ENCODE results near the gene HSPB1. TPM values are rescaled to one million over a fixed set of nuclear protein-coding genes. Genes with fewer than 3 reads are reported as not detected.
"Not testable (repeated sequence)": the region's sequence is repeated elsewhere in the genome, so short reads cannot be mapped to it uniquely, and the experiment has no call there.

HSPB1 gene
- polyA plus RNA-seq, 1 donor: 204 TPM

DNA sequence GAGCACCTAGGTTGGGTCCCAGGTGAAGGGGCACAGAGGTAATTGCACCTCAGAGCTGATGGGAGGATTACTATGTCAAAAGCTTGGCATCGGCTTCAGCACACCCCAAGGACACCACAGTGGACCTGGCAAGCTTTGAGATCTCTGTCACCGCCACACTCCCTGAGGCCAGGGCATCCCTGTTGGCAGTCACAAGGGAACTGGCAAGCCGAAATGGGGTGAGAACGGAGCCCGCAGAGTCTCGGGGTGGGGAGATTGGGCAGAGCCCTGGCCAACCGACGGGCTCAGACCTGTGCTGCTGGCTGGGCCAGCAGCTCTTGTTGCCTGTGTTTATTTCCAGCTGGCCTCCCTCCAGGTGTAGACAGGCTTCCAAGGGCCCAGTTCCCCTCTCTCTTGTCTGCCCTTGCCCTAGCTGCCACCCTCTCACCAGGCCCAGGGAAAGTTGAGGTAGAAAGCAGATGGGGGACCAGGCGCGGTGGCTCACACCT is 2.5 kb downstream of the HSPB1 start:
- Histone ChIP-seq H3K4me3 (ENCODE audit: low read length) (no peak overlapping the region), H3K27ac (ENCODE audit: low read length) (no peak overlapping the region), H3K9me3 (ENCODE audit: control insufficient read depth, low read depth, low read length) (peaks cover 2% of the 10 kb centered on the region), H3K27me3 (ENCODE audit: control insufficient read depth, insufficient read depth, low read length) (peaks cover 7% of the 10 kb centered on the region), H3K4me1 (ENCODE audit: control insufficient read depth, insufficient read depth, low read length) (peaks cover 9% of the 10 kb centered on the region), H3K36me3 (ENCODE audit: control insufficient read depth, insufficient read depth, low read length) (peaks cover 6% of the 10 kb centered on the region)
- WGBS (ENCODE audit: insufficient coverage, low lambda C conversion rate): no CpG with 5 or more reads among the region's 10 CpGs
- no peak for DNase-seq

DNA sequence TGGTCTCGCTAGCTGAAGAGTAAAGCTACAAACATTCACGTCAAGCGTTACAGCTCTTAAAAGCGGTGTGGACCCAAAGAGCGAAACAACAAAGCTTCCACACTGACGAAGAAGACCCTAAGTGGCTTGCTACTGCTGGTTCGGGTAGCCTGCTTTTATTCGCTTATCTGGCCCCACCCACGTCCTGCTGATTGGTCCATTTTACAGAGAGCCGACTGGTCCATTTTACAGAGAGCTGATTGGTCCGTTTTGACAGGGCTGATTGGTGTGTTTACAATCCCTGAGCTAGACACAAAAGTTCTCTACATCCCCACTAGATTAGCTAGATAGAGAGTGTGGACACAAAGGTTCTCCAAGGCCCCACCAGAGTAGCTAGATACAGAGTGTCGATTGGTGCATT is 6.4 kb downstream of the HSPB1 start:
- H3K27me3 ChIP-seq (ENCODE audit: control insufficient read depth, insufficient read depth, low read length); H3K4me3 ChIP-seq (ENCODE audit: low read length); H3K27ac ChIP-seq (ENCODE audit: low read length); DNase-seq; H3K9me3 ChIP-seq (ENCODE audit: control insufficient read depth, low read depth, low read length); H3K4me1 ChIP-seq (ENCODE audit: control insufficient read depth, insufficient read depth, low read length); H3K36me3 ChIP-seq (ENCODE audit: control insufficient read depth, insufficient read depth, low read length): not testable (repeated sequence)
- WGBS (ENCODE audit: insufficient coverage, low lambda C conversion rate): no CpG with 5 or more reads among the region's 12 CpGs

DNA sequence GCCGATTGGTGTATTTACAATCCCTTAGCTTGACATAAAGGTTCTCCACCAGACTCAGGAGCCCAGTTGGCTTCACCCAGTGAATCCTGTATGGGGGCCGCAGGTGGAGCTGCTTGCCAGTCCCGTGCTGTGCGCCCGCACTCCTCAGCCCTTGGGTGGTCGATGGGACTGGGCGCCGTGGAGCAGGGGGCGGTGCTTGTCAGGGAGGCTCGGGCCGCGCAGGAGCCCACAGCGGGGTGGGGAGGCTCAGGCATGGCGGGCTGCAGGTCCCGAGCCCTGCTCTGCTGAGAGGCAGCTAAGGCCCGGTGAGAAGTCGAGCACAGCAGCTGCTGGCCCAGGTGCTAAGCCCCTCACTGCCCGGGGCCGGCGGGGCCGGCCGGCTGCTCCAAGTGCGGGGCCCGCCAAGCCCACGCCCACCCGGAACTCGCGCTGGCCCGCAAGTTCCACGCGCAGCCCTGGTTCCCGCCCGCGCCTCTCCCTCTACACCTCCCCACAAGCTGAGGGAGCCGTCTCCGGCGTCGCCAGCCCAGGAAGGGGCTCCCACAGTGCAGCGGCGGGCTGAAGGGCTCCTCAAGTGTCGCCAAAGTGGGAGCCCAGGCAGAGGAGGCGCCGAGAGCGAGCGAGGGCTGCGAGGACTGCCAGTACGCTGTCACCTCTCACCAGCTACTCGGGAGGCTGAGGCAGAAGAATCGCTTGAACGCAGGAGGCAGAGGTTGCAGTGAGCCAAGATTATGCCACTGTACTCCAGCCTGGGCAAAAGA is 7.0 kb downstream of the HSPB1 start:
- not testable (repeated sequence) for H3K27ac ChIP-seq (ENCODE audit: low read length); DNase-seq; H3K4me3 ChIP-seq (ENCODE audit: low read length); H3K27me3 ChIP-seq (ENCODE audit: control insufficient read depth, insufficient read depth, low read length); H3K9me3 ChIP-seq (ENCODE audit: control insufficient read depth, low read depth, low read length); H3K36me3 ChIP-seq (ENCODE audit: control insufficient read depth, insufficient read depth, low read length); H3K4me1 ChIP-seq (ENCODE audit: control insufficient read depth, insufficient read depth, low read length)
- WGBS (ENCODE audit: insufficient coverage, low lambda C conversion rate): no CpG with 5 or more reads among the region's 50 CpGs

DNA sequence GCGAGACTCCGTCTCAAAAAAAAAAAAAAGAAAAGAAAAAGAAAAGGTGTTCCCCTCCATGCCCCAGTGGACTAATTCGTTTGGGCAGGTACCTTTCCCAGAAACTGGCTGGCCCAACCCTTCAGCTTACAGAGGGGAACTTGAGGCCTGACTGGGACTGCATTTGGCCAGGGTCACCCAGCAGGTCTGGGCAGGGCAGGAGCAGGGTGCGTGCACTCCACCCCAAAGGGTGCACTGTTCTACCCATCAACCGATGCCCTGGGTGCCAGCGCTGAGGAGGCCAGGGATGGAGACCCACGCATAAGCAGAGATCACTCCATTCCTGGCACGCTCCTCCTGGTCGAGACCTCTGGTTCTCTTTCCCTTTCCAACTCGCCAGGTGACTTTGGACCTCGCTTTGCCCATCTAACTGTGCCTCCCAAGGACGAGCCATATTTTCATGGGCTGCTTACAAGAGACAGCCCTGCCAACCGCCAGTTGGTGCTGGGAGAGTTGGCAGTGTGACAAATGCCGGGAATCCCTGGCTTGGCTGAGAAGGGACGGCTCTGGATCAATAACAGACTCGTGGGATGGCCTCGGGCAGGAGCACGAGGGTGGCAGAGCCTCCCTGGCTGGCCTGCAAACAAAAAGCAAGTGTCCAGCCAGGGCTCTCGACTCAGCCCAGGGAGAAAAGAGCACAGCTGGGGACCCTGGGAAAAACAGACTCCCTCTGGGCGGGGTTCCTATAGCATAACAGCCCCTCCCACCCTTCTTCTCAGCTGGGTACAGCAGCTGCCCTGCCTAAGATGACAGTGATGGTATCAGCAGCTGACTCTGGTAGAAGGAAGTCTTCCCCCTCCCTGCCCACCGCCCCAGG is 7.9 kb downstream of the HSPB1 start:
- no CpG with 5 or more reads among the region's 21 CpGs for WGBS (ENCODE audit: insufficient coverage, low lambda C conversion rate)
- Histone ChIP-seq H3K27ac (ENCODE audit: low read length) (no peak overlapping the region), H3K27me3 (ENCODE audit: control insufficient read depth, insufficient read depth, low read length) (no peaks in the 10 kb centered on the region), H3K4me3 (ENCODE audit: low read length) (no peak overlapping the region), H3K9me3 (ENCODE audit: control insufficient read depth, low read depth, low read length) (no peaks in the 10 kb centered on the region), H3K4me1 (ENCODE audit: control insufficient read depth, insufficient read depth, low read length) (no peaks in the 10 kb centered on the region), H3K36me3 (ENCODE audit: control insufficient read depth, insufficient read depth, low read length) (no peaks in the 10 kb centered on the region)
- no peak for DNase-seq

DNA sequence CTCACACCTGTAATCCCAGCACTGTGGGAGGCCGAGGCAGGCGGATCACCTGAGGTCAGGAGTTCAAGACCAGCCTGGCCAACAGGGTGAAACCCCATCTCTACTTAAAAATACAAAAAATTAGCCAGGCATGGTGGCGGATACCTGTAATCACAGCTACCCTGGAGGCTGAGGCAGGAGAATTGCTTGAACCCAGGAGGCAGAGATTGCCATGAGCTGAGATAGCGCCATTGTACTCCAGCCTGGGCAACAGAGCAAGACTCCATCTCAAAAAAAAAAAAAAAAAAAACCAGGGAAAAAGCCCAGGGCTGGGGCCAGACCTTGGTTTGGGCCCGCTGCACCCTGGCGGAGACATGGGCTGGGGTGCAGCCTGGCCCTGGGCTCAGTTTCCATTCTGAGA is 9.4 kb downstream of the HSPB1 start:
- not testable (repeated sequence) for H3K36me3 ChIP-seq (ENCODE audit: control insufficient read depth, insufficient read depth, low read length); H3K9me3 ChIP-seq (ENCODE audit: control insufficient read depth, low read depth, low read length); H3K27ac ChIP-seq (ENCODE audit: low read length); H3K4me3 ChIP-seq (ENCODE audit: low read length); DNase-seq; H3K27me3 ChIP-seq (ENCODE audit: control insufficient read depth, insufficient read depth, low read length); H3K4me1 ChIP-seq (ENCODE audit: control insufficient read depth, insufficient read depth, low read length)
- WGBS (ENCODE audit: insufficient coverage, low lambda C conversion rate): no CpG with 5 or more reads among the region's 6 CpGs

DNA sequence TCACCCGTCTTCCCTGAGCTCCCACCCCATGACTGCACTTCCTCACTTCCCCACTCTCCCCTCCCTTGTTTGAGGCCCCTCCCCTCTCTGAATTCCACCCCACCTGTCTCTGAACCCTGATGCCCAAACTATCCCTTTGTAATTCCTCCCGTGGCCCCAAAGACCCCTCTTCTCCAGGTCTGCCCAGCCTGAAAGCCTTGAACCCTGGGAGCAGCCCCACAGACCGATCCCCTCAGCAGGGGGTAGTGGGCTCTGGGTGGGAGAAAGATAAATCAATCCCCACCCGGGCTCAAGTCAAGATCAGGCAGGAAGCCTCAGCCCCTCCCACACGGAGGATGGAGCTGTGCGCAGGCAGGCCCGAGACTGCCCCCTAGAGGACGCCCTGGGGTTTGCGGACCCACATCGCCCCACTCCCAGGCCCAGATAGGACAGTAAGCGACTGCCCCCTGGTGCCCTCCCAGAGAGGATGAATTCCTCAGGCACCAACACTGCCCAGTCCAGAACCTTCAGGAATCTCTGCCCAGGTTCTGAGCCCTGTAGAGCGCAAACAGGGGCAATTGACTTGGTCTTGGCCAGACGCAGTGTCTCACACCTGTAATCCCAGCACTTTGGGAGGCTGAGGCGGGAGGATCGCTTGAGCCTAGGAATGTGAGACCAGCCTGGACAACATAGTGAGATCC is 11.7 kb downstream of the HSPB1 start:
- Histone ChIP-seq H3K4me3 (ENCODE audit: low read length) (no peak overlapping the region), H3K36me3 (ENCODE audit: control insufficient read depth, insufficient read depth, low read length) (no peaks in the 10 kb centered on the region), H3K27me3 (ENCODE audit: control insufficient read depth, insufficient read depth, low read length) (no peaks in the 10 kb centered on the region), H3K27ac (ENCODE audit: low read length) (no peak overlapping the region), H3K4me1 (ENCODE audit: control insufficient read depth, insufficient read depth, low read length) (peaks cover 7% of the 10 kb centered on the region), H3K9me3 (ENCODE audit: control insufficient read depth, low read depth, low read length) (no peaks in the 10 kb centered on the region)
- no CpG with 5 or more reads among the region's 15 CpGs for WGBS (ENCODE audit: insufficient coverage, low lambda C conversion rate)
- peak; percentile 86 to 93 for DNase-seq

DNA sequence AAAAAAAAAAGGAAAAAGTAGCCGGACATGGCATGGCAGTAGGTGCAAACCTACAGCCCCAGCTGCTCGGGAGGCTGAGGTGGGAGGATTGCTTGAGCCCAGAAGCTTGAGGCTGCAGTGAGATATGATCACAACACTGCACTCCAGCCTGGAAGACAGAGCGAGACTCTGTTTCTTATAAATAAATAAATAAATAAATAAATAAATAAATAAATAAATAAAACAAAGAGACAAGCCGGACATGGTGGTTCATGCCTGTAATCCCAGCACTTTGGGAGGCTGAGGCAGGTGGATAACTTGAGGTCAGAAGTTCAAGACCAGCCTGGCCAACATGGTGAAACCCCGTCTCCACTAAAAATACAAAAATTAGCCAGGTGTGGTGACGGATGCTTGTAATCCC is 12.3 kb downstream of the HSPB1 start:
- H3K36me3 ChIP-seq (ENCODE audit: control insufficient read depth, insufficient read depth, low read length); DNase-seq; H3K9me3 ChIP-seq (ENCODE audit: control insufficient read depth, low read depth, low read length); H3K27ac ChIP-seq (ENCODE audit: low read length); H3K27me3 ChIP-seq (ENCODE audit: control insufficient read depth, insufficient read depth, low read length); H3K4me1 ChIP-seq (ENCODE audit: control insufficient read depth, insufficient read depth, low read length); H3K4me3 ChIP-seq (ENCODE audit: low read length): not testable (repeated sequence)
- 100% methylated on average over 1 of the region's 6 CpGs for WGBS (ENCODE audit: insufficient coverage, low lambda C conversion rate)

DNA sequence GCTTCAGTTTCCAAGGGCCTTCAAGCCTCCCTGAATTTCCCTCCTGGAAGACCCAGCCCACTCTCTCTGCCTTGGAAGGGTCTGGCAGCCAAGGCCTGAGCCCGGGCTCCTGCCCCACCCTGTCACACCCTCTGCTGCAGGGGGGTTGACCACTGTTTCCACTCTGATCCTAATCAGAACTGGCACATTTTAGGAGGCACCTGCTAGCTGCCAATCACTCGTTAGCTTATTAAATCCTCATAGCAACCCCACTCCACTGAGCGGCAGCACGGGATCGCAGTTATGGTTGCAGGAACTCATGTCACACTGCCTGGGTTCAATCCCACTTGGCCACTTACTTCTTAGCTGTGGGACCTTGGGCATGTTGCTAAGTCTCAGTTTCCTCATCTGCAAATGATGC is 12.9 kb downstream of the HSPB1 start:
- H3K27ac ChIP-seq (ENCODE audit: low read length): no peak overlapping the region
- no peaks in the 10 kb centered on the region for H3K9me3 ChIP-seq (ENCODE audit: control insufficient read depth, low read depth, low read length)
- peaks cover 10% of the 10 kb centered on the region for H3K4me1 ChIP-seq (ENCODE audit: control insufficient read depth, insufficient read depth, low read length)
- no peak for DNase-seq
- no peak overlapping the region for H3K4me3 ChIP-seq (ENCODE audit: low read length)
- no peaks in the 10 kb centered on the region for H3K36me3 ChIP-seq (ENCODE audit: control insufficient read depth, insufficient read depth, low read length)
- WGBS (ENCODE audit: insufficient coverage, low lambda C conversion rate): no CpG with 5 or more reads among the region's 5 CpGs
- H3K27me3 ChIP-seq (ENCODE audit: control insufficient read depth, insufficient read depth, low read length): no peaks in the 10 kb centered on the region

DNA sequence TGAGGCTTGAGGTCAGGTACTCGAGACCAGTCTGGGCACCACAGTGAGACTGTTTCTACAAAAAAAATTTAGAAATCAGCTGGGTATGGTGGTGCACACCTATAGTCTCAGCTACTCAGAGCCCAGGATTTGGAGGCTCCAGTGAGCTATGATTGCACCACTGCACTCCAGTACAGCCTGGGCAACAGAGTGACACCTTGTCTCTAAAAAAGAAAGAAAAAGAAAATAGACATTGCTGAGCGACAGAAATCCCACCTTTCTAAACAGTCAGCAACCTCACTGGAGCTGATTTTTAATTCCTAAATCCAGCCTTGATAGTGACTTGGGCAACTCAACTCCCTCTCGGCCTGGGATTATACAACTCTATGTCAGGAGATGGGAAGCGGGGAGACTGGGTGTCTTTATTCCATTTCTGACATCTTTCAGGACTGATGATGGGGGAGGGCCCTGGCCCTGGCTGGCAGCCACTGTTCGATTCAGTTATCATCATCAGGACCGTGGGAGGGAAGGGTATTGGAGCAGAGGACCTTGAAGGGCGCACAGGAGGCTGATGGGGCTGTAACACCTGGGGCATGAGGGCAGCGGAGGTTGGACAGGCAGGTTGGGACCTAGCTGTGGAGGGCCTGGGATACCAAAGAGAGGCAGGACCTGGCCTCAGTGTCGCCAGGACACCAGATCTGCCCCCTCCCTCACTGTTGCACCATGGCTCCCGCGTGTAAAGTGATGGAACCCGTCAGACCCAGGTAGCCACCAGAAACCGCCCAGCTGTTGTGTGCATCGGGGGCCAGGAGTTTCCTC is 14.7 kb downstream of the HSPB1 start:
- Histone ChIP-seq H3K27ac (ENCODE audit: low read length) (peak overlapping the region; percentile 94), H3K4me3 (ENCODE audit: low read length) (peak overlapping the region; percentile 72), H3K9me3 (ENCODE audit: control insufficient read depth, low read depth, low read length) (no peaks in the 10 kb centered on the region), H3K27me3 (ENCODE audit: control insufficient read depth, insufficient read depth, low read length) (no peaks in the 10 kb centered on the region), H3K4me1 (ENCODE audit: control insufficient read depth, insufficient read depth, low read length) (peaks cover 10% of the 10 kb centered on the region), H3K36me3 (ENCODE audit: control insufficient read depth, insufficient read depth, low read length) (no peaks in the 10 kb centered on the region)
- no CpG with 5 or more reads among the region's 14 CpGs for WGBS (ENCODE audit: insufficient coverage, low lambda C conversion rate)
- DNase-seq: no peak
